Stimulated activated naive CD4-positive, alpha-beta T cell treated with Interleukin-2 at 50 U/mL for 16 hours (primary cell): Measurements from ENCODE around the gene NFATC2.
"Not testable (repeated sequence)": the region's sequence is repeated elsewhere in the genome, so short reads cannot be mapped to it uniquely, and the experiment has no call there.

Experiments
- DNase-seq: peaks from one replicate; lab custom pipeline; 2025; lab: John Stamatoyannopoulos, UW

NFATC2 gene

DNA sequence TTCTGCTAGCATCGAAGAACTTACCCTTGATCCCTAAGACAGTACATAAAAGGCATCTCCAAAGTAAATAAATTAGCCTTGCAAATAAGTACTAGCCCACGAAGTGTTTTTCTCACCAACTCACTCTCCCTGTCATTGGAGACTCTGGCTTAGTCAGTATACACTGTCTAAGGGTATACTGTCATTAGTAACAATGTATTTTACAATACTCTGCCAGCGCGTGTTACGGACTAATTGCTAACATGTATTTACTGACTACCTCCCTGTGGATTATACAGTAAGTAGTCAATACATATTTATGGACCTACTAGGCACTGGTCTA, 72.1 kb downstream of the NFATC2 start:
- no peak for DNase-seq

- no peak for DNase-seq
These were observed 72.7 kb downstream of the NFATC2 start for GRCh38 chr20:51469578-51470498.

- no peak for DNase-seq
These were observed 73.5 kb downstream of the NFATC2 start for GRCh38 chr20:51469046-51469445.

GRCh38 chr20:51468636-51469035, 73.9 kb downstream of the NFATC2 start:
- DNase-seq = no peak

DNA sequence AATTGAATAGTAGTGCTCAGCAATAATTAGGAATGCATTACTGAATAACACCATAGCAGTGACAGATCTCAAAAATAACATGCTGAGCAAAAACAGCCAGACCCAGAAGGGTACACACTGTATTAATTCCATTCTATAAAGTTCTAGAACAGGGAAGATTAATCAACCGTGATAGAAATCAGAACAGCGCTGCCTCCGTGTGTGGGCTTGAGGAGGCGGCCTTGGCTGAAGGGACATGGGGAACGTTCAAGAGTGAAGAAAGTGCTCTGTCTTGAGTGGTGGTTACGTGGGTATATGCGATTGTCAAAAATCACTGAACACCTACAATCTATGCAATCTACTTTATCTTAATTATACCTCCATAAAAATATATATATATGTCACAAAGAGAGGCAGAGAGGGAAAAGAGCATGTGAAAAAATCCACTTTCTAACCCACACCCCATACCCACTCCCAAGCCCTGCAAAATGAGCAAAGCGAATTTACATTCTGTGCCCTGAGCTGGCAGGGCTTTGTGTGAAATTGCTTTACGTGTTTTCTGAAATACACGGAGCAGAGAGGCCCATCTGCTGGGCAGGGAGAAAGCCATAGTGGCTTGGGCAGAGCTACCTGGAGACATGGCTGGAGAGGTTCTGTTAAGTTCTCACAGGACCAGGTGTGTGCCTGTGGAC, 74.4 kb downstream of the NFATC2 start:
- DNase-seq = no peak

- no peak for DNase-seq
These were observed 78.5 kb downstream of the NFATC2 start for GRCh38 chr20:51463998-51464397.

DNA sequence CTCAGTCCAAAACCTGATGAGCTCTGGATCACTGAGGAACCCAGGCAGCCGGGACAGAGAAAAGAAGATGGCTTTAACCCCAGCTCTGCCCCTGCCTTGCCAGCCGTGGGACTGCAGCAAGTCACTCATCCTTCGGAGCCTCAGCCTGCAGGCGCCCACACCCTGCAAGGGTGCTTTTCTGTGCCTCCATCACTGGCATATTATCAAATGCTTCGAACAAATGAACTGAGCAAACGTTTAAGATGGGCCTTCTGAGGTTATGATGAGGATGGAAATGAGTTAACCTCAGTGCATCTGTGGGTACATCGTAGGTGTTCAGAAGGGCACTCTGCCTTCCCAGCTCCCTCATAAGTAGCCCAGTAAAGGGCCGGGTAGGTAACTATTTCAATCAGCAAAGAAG, 79.0 kb downstream of the NFATC2 start:
- DNase-seq = no peak

- DNase-seq = no peak
These were observed 79.8 kb downstream of the NFATC2 start for GRCh38 chr20:51462566-51463276.

DNA sequence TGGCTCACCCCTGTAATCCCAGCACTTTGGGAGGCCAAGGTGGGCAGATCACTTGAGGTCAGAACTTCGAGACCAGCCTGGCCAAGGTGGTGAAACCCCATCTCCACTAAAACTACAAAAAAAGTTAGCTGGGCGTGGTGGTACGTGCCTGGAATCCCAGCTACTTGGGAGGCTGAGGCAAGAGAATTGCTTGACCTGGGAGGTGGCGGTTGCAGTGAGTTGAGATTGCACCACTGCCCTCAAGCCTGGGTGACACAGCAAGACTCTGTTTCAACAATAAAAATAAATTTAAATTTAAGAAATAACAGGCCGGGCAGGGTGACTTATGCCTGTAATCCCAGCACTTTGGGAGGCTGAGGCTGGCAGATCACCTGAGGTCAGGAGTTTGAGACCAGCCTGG, 80.7 kb downstream of the NFATC2 start:
- DNase-seq = not testable (repeated sequence)

DNA sequence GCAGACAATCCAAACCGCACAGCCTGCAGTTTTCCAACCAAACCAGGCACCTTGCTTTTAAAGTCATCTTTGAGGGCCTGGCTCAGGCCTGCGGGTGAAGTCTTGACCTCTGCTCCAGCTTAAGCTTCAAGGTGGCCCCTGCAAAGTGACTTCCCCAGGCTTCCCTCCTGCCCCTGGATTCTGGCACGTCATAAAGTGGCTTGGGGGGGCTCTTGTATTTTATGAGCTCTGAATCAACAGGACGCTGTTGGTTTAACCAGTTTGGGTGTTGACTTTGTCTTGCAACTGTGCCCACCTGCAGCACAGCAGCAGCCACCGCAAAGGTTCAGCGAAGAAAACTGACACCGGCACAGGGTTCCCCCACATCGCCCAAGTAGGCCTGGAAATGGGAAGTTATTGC, 81.2 kb downstream of the NFATC2 start:
- DNase-seq = no peak

DNA sequence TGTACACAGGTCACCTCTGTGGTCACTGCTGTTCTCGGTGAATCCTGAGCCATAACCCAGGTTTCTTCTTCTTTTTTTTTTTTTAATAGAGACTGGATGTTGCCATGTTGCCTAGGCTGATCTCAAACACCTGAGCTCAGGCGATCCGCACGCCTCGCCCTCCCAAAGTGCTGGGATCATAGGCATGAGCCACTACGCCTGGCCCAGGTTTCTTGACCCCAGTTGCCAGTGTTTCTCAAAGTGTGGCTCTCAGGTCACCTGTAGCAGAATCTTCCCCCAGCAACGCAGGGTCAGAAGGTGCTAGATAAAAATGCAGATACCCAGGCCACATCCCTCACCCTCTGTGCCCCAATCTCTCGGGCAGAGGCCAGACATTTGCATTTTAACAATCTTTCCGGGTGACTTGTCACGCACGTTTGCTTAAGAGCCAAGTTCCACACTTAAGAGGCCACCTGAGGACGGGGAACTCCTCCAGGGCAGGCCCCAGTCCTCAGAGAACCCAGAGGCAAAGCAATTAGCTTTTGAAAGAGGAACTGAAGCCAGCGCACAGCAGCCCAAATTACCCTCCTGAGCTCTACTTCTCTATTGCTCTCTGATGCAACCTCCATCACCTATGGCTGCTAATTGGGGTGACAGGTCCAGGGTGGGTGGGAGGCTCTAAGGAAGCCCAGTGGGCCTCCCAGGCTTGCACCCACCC, 81.8 kb downstream of the NFATC2 start:
- no peak for DNase-seq

DNA sequence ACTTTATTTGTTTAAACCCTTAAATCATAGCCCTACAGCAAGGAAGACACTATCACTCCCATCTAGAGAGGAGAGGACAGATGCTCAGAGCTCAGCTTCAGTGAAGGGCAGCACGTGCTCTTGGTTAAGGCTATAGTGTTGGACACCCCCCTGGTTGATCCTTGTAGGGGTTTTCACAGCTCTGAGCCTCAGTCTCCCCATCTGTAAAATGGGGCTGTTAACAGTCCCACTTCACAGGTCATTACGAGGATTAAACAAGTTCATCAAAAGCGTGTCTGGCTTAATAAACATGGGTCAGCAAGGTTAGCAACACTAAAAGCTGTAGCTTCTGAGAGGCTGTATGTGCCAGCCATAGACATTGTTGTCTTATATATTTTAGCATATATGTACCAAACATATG, 82.4 kb downstream of the NFATC2 start:
- no peak for DNase-seq

DNA sequence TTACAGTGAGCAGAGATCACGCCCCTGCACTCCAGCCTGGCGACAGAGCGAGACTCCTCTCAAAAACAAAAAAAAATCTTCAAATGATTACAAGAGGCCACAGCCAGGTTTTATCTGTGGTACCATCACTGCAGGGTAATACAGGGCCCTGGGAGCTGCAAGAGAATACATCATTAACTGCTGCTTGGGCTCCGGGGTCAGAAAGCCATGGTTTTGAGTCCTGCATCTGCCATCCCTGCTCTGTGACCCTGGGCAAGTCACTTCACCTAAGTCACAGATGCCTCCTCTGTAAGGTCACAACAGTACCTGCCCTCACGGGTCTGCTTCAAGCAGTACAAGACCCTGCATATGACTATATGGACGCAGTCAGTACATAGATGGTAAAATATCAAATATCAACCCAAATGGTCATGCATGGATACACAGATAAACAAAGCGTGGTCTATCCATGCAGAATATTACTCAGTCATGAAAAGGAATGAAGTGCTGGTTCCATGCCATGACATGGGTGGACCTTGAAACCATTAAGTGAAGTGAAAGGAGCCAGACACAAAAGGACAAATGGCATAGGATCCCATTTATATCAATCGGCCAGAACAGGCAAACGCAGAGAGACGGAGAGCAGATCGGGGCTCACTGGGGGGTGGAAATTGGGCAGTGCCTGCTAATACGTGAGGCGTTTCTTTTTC, 83.6 kb downstream of the NFATC2 start:
- no peak for DNase-seq

DNA sequence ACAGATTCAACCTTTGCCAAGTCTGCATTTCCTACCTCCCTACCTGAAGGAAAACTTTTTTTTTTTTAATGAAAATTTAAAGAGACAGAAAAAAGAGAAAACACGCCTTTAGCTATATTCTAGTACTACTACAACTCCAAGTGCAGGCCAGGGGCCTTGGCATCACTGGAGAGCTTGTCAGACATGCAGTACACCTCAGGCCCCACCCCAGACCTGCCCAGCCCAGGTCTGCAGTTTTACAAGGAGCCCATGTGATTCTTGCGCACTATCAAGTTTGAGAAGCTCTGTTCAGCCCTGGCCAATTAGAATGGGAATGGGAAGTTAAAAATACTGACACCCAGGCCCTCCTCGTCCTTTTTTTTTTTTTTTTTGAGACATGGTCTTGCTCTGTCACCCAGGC, 85.0 kb downstream of the NFATC2 start:
- no peak for DNase-seq

DNA sequence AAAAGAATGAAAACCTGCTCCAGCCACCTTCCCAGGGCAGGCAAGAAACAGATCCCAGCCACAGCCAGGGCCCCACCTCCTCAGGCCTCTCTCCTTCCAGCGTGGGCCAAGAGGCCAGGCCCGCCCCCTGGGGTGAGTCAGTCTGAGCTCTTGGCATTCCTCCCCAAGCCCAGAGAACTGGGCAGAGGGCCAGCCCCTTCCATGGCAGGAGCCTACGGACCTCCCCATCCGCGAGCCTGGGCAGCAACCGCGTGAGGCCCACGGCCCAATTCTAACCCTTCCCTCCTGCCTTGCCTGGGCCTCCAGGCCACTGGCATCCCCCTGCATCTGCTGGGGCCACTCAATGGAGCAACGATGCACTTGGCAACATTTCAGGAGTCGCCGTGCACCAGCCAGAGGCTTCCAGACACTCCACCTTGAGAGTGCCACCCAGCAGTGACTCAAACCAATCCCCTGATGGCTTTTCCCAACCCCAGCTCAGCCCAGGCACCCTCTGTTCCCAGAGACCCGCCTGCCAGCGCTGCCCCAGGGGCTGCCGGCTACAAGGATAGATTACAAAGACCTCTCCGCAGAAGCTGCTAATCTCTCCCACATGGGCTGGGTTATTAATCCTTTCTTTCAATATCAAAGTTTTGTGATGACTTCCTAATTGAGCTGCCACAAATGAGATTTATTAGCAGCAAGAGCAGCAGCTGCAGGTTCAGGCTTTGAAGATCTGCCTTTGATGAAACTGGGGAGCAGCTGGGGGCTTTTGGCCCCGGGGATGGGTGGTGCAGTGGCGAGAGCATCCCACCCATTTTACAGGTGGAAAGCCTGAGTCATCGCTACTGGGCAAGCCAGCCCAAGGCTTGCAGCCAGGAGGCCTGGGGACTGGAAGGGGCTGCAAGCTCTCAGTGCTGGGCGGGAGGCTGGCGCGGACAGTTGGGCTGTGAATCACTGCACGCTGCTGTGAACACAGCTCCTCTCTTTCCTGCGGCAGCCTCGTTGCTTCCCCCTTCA, 85.7 kb downstream of the NFATC2 start:
- DNase-seq = no peak

DNA sequence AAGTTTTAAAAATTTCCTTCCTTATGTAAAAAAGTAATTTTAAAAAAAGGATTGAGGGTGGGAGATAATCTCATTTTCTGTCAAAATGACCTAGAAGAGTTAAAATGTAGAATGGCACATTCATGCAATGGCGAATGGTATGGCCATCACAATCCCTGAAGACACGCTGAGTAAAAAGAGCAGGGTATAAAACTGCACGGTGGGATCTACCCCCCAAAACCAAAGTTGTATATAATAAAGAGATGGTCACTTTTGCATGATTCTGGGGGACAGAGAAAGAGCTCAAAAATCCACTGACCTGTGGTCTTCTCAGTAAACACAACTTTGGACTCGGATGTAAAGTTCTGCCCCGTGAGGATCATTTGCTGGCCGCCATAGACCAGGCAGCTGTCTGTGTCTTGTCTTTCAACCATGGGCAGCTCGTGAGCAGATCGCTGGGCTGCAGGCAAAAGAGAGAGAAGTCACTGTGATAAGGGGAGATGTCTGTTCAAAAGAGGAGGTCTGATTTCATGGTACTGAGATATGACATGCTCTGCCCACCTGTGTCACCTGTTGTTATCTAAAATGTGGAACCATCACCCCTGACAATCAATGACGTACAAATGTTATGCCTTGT, 88.2 kb downstream of the NFATC2 start:
- DNase-seq = no peak

GRCh38 chr20:51452734-51453365, 89.7 kb downstream of the NFATC2 start:
- DNase-seq = no peak

GRCh38 chr20:51452091-51452613, 90.4 kb downstream of the NFATC2 start:
- DNase-seq = no peak

- no peak for DNase-seq
These were observed 91.0 kb downstream of the NFATC2 start for GRCh38 chr20:51451484-51451883.
